Keratinocyte (primary cell): ENCODE data around the gene ZNF442. TPM values are rescaled to one million over a fixed set of nuclear protein-coding genes. Genes with fewer than 3 reads are reported as not detected.
"Not testable (repeated sequence)": the region's sequence is repeated elsewhere in the genome, so short reads cannot be mapped to it uniquely, and the experiment has no call there.

Source experiments
- DNase-seq: peaks from one replicate; pipeline ENCODE4 v3.0.0-alpha.2; 2011; ENCODE audit warnings: low read depth, missing footprints, low spot score
- FAIRE-seq: peaks from 2 replicates; lab custom pipeline; 2011; peaks lifted over from hg19 to GRCh38; lab: Jason Lieb, UNC
- H2AFZ ChIP-seq: 2 replicates; pipeline ENCODE4 v1.6.0; 2012; ENCODE audit warnings: low read length, control low read depth, inconsistent platforms; ENCODE audit not compliant: control insufficient read depth
- H3K27ac ChIP-seq: 2 replicates; pipeline ENCODE4 v1.5.1; 2011; ENCODE audit warnings: low read length; ENCODE audit not compliant: control insufficient read depth, insufficient read depth
- H3K27me3 ChIP-seq: 3 replicates; pipeline ENCODE4 v1.6.0; 2011; ENCODE audit warnings: low read length; ENCODE audit not compliant: control insufficient read depth, insufficient read depth; ENCODE audit errors: extremely low read depth
- H3K36me3 ChIP-seq, 2 experiments: 2 replicates in 1 of 2; 3 replicates in 1 of 2; pipeline ENCODE4 v1.5.1; 2011; ENCODE audit warnings: low read length in 2 of 2, mild to moderate bottlenecking in 1 of 2; ENCODE audit not compliant: control insufficient read depth in 2 of 2, insufficient read depth in 2 of 2; ENCODE audit errors: extremely low read depth in 1 of 2
- H3K4me1 ChIP-seq: 3 replicates; pipeline ENCODE4 v1.5.1; 2011; ENCODE audit warnings: low read length; ENCODE audit not compliant: control insufficient read depth, insufficient read depth; ENCODE audit errors: extremely low read depth
- H3K4me2 ChIP-seq: 3 replicates; pipeline ENCODE4 v1.6.0; 2011; ENCODE audit warnings: low read depth, low read length; ENCODE audit not compliant: control insufficient read depth, insufficient read depth; ENCODE audit errors: extremely low read depth
- H3K4me3 ChIP-seq, 3 experiments: fragments of 200-600 bp in 1 of 3; sonication (generic) in 1 of 3; 2 replicates in 2 of 3; 3 replicates in 1 of 3; pipeline ENCODE4 v1.5.1; 2011 to 2016; ENCODE audit warnings: low read length in 3 of 3, mild to moderate bottlenecking in 3 of 3, control low read depth in 2 of 3, inconsistent platforms in 1 of 3, low read depth in 1 of 3, mixed read lengths in 1 of 3, mixed run types in 1 of 3, moderate library complexity in 1 of 3; ENCODE audit not compliant: control insufficient read depth in 2 of 3, insufficient read depth in 2 of 3; ENCODE audit errors: extremely low read depth in 1 of 3
- H3K79me2 ChIP-seq: 2 replicates; pipeline ENCODE4 v1.6.0; 2012; ENCODE audit warnings: low read length; ENCODE audit not compliant: control insufficient read depth, insufficient read depth
- H3K9ac ChIP-seq: 3 replicates; pipeline ENCODE4 v1.6.0; 2011; ENCODE audit warnings: low read length; ENCODE audit not compliant: control insufficient read depth, insufficient read depth; ENCODE audit errors: extremely low read depth
- H3K9me1 ChIP-seq: 3 replicates; pipeline ENCODE4 v1.6.0; 2011; ENCODE audit warnings: low read length; ENCODE audit not compliant: control insufficient read depth, insufficient read depth; ENCODE audit errors: extremely low read depth
- H3K9me3 ChIP-seq: 2 replicates; pipeline ENCODE4 v1.5.1; 2012; ENCODE audit warnings: low read depth, low read length; ENCODE audit not compliant: control insufficient read depth
- H4K20me1 ChIP-seq: 3 replicates; pipeline ENCODE4 v1.6.0; 2011; ENCODE audit warnings: low read length; ENCODE audit not compliant: control insufficient read depth, insufficient read depth; ENCODE audit errors: extremely low read depth
- EZH2 ChIP-seq: IDR thresholded peaks from one replicate; pipeline ENCODE4 v1.6.1; 2012; ENCODE audit warnings: inconsistent platforms, mild to moderate bottlenecking, low read length, moderate library complexity
- dilution Hi-C: fragments of 300-500 bp; cut with MboI; formaldehyde crosslinking; loops from one replicate; pipeline ENCODE4 v1.7.0; 2020; ENCODE audit warnings: low sequenced_read_pairs; ENCODE audit not compliant: extremely low pct_ligation_motif_present
- polyA plus RNA-seq, 5 experiments: library from polyadenylated mRNA; depleted of rRNA in 3 of 5; stranded (reverse) in 3 of 5; stranded (forward) in 1 of 5; unstranded in 1 of 5; fragments of >200 nt; gene quantifications; 1 replicate in 1 of 5; 2 replicates in 3 of 5; 3 replicates in 1 of 5; pipeline versions ENCODE4 v1.2.1 to v1.2.3, GENCODE V29; 2011 to 2012; ENCODE audit warnings: missing spikeins in 2 of 5, low read depth in 1 of 5, low replicate concordance in 1 of 5
- TF ChIP-seq, protein P1 (sequence below), 3 experiments: IDR thresholded peaks in 1 of 3; conservative IDR thresholded peaks in 1 of 3; optimal IDR thresholded peaks in 1 of 3; 2 replicates in 2 of 3; 3 replicates in 1 of 3; pipeline versions ENCODE3 to v1.5.1; 2011; ENCODE audit warnings: low read length in 3 of 3, mild to moderate bottlenecking in 3 of 3, moderate library complexity in 2 of 3, control low read depth in 1 of 3, inconsistent platforms in 1 of 3; ENCODE audit not compliant: insufficient read depth in 2 of 3; ENCODE audit errors: extremely low read depth in 1 of 3

Gene ZNF442
- polyA plus RNA-seq, 1 donor (not counting 4 experiments of a cell fraction or from before 2014, with no cell fraction given): 0.89 TPM

GRCh38 chr19:12400633-12401502 is 35.4 kb upstream of the ZNF442 start, which contains the start of gene ZNF799:
Gene ZNF799 (minus strand): TSS chr19:12401271. CDS start chr19:12401070, 201 bp downstream.
- no peaks in the 10 kb centered on the region for H3K4me1 ChIP-seq
- H3K27ac ChIP-seq: peak within 1 kb of the TSS; percentile 57
- dilution Hi-C loops: no loop called here
- H3K27me3 ChIP-seq: no peaks in the 10 kb centered on the region
- FAIRE-seq (peak; percentile 96), DNase-seq (peak; percentile 79)
- H3K4me3 ChIP-seq: peak within 1 kb of the TSS; percentile 71 to 90 (median 78)
- H3K79me2 ChIP-seq: peaks cover 5% of the 10 kb centered on the region
- H3K9me3 ChIP-seq: no peaks in the 10 kb centered on the region
- peak within 1 kb of the TSS; percentile 80 for H3K4me2 ChIP-seq
- no peak for TF ChIP-seq EZH2
- TF ChIP-seq, protein P1, sequence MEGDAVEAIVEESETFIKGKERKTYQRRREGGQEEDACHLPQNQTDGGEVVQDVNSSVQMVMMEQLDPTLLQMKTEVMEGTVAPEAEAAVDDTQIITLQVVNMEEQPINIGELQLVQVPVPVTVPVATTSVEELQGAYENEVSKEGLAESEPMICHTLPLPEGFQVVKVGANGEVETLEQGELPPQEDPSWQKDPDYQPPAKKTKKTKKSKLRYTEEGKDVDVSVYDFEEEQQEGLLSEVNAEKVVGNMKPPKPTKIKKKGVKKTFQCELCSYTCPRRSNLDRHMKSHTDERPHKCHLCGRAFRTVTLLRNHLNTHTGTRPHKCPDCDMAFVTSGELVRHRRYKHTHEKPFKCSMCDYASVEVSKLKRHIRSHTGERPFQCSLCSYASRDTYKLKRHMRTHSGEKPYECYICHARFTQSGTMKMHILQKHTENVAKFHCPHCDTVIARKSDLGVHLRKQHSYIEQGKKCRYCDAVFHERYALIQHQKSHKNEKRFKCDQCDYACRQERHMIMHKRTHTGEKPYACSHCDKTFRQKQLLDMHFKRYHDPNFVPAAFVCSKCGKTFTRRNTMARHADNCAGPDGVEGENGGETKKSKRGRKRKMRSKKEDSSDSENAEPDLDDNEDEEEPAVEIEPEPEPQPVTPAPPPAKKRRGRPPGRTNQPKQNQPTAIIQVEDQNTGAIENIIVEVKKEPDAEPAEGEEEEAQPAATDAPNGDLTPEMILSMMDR (optimal IDR thresholded peaks at IDR 0.05 in 1 of 3, IDR thresholded peaks at IDR 0.05 in 1 of 3, conservative IDR thresholded peaks at IDR 0.05 in 1 of 3; ENCODE audit: extremely low read depth in 1 of 3, insufficient read depth in 2 of 3, low read length in 3 of 3): no peak
- peak within 1 kb of the TSS; percentile 88 for H2AFZ ChIP-seq
- H3K9ac ChIP-seq: peak within 1 kb of the TSS; percentile 81
- H3K36me3 ChIP-seq: no peaks in the 10 kb centered on the region
- H3K9me1 ChIP-seq: no peaks in the 10 kb centered on the region
- no peaks in the 10 kb centered on the region for H4K20me1 ChIP-seq

DNA sequence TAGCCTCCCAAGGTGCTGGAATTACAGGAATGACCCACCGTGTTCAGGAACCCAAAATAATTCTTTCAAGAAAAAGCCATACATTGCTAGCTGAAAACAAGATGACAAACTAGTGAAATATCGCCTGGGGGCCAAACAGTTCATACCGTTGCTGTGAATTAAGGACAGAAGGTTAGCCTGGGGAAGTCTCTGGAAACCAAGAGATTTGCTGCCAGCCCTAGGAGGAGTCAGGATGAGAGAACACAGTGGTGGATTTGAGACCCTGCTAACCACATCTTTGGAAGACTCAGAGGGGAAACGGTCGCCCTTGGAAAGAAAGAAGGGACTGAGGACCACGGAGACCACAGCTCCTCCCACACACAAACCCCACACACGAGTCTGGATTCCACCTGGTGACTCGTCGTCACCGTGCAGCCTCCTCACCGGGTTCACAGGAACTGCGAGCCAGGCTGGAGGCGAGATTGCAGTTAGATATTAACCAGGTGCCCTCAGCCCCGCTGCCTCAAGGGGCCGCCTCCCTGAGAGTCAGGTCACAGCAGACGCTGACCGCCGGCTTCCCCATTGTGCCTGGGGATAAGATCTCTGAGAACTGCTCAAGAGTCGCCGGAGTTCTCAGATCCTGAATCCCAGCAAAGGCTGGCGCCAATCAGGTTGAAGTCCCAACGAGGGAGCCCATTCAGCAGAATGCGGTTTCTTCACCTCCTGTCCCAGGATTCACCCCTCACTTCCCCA is 34.6 kb upstream of the ZNF442 start:
- peak overlapping the region; percentile 57 for H3K27ac ChIP-seq
- peak overlapping the region; percentile 81 for H3K9ac ChIP-seq
- peak overlapping the region; percentile 88 for H2AFZ ChIP-seq
- H3K27me3 ChIP-seq, dilution Hi-C loops, H3K36me3 ChIP-seq, H3K9me3 ChIP-seq, H3K4me1 ChIP-seq, H3K79me2 ChIP-seq, H4K20me1 ChIP-seq, DNase-seq, H3K9me1 ChIP-seq: not testable (repeated sequence)
- peak overlapping the region; percentile 71 to 90 (median 78) for H3K4me3 ChIP-seq
- peak overlapping the region; percentile 80 for H3K4me2 ChIP-seq
- peak; percentile 76 for FAIRE-seq

- H3K27me3 ChIP-seq, FAIRE-seq, H3K36me3 ChIP-seq, H4K20me1 ChIP-seq, H3K27ac ChIP-seq, H3K9ac ChIP-seq, H3K9me1 ChIP-seq, DNase-seq, H3K4me2 ChIP-seq, H3K4me1 ChIP-seq, H2AFZ ChIP-seq, H3K79me2 ChIP-seq, H3K9me3 ChIP-seq, dilution Hi-C loops, H3K4me3 ChIP-seq: not testable (repeated sequence)
Observed at GRCh38 chr19:12391148-12391547, 25.7 kb upstream of the ZNF442 start.

GRCh38 chr19:12386365-12386764 is 20.9 kb upstream of the ZNF442 start:
- H3K9ac ChIP-seq, H3K4me2 ChIP-seq, H3K4me3 ChIP-seq, H3K27me3 ChIP-seq, FAIRE-seq, H4K20me1 ChIP-seq, H2AFZ ChIP-seq, dilution Hi-C loops, H3K36me3 ChIP-seq, H3K9me3 ChIP-seq, DNase-seq, H3K27ac ChIP-seq, H3K4me1 ChIP-seq, H3K9me1 ChIP-seq, H3K79me2 ChIP-seq: not testable (repeated sequence)
